IPS-18c (cell line): ENCODE data around the gene DNAH8.
A peak's percentile ranks its signal among the peaks of the same experiment; 100 is the strongest.

Experiments used
- H3K4me3 ChIP-seq: 2 replicates; pipeline ENCODE4 v1.7.0; 2013; ENCODE audit warnings: low read depth, mild to moderate bottlenecking, low read length, moderate library complexity; ENCODE audit not compliant: insufficient read depth
- H3K9me3 ChIP-seq: one replicate; pipeline ENCODE4 v1.6.1; 2013; ENCODE audit warnings: mild to moderate bottlenecking, low read length, moderate library complexity; ENCODE audit not compliant: control insufficient read depth, insufficient read depth

Gene DNAH8

DNA sequence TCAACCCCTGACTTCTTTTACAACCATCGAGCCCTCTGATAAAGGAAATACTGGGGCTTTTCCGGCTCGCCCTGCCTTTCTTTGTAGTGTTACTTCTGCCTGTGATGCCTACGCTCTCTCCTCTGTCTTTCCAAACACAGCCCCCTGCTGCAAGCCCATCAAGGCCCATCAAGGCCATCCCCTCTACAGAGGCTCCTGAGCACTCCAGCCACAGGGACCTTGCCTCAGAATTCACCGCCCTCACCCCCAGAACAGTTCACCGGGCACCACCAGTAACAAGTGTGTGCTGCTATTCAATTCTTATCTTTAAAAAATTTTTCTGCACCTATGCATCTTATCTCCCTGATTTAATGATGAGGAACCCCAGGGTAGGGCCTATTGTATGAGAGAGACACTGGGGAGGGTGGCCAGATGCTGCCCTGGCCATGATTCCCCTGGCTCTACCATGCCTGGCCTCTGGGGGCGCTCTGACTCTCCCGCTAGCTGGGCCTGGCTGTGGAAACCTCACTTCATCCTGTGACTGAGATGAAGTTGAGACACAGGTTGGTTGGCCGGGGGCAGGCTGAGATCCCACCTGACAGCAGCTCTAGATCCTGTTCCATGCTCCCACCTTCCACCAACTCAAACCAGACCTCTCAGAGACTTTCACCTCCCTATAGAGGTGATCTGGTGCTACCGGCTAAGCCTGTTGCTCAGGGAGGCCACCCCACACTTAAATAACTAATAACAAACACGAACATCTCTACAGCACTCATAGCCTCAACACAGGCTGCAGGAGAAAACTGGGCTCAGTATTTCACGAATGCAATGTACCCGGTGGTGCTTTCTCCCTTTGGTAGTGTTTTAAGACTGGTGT lies 314.3 kb downstream of the DNAH8 start:
- Histone ChIP-seq H3K4me3 (no peak overlapping the region), H3K9me3 (no peaks in the 10 kb centered on the region)

GRCh38 chr6:39035681-39036080 lies 320.6 kb downstream of the DNAH8 start:
- H3K9me3 ChIP-seq: no peaks in the 10 kb centered on the region
- H3K4me3 ChIP-seq: no peak overlapping the region

DNA sequence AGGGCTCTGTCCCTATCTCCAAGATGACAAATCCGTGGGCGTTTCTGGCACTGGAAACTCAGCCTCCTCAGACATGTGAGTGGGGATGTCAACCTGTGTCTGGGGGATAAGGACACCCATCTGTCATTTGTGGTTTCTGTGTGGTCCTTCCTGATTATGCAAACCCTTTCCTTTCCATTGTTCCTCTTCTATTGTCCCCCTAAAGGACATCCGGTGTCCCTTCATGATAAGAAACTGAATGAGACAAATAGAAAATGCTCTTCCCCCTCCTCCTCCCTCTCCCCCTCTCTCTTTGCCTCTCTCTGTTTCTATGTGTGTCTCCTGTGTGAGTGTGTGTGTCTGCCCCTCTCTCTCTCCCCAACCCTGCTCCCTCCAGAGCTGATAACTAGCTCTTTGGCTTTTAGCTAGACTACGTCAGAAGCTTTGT lies 322.0 kb downstream of the DNAH8 start:
- Histone ChIP-seq H3K9me3 (no peaks in the 10 kb centered on the region), H3K4me3 (no peak overlapping the region)

- no peaks in the 10 kb centered on the region for H3K9me3 ChIP-seq
- H3K4me3 ChIP-seq: no peak overlapping the region
Measured at GRCh38 chr6:39037707-39038106, 322.6 kb downstream of the DNAH8 start.

- Histone ChIP-seq H3K9me3 (no peaks in the 10 kb centered on the region), H3K4me3 (no peak overlapping the region)
Measured at GRCh38 chr6:39040080-39040673, 325.1 kb downstream of the DNAH8 start.

- no peak overlapping the region for H3K4me3 ChIP-seq
- H3K9me3 ChIP-seq: no peaks in the 10 kb centered on the region
Measured at GRCh38 chr6:39041072-39041471, 326.0 kb downstream of the DNAH8 start.

GRCh38 chr6:39043776-39044175 lies 328.7 kb downstream of the DNAH8 start:
- H3K4me3 ChIP-seq: no peak overlapping the region
- H3K9me3 ChIP-seq: no peaks in the 10 kb centered on the region

DNA sequence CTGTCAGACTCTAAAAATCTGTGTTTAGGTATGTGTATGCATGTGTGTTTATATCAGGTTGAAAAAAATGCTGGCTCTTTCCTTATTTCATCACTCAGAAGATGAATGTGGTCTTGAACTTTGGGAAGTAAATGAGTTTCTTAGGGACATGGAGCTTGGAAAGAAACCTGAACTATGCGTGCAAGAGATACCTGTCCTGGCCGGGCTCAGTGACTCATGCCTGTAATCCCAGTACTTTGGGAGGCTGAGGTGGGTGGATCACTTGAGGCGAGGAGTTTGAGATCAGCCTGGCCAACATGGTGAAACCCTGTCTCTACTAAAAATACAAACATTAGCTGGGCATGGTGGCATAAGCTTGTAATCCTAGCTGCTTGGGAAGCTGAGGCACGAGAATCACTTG lies 329.1 kb downstream of the DNAH8 start:
- Histone ChIP-seq H3K9me3 (no peaks in the 10 kb centered on the region), H3K4me3 (no peak overlapping the region)

DNA sequence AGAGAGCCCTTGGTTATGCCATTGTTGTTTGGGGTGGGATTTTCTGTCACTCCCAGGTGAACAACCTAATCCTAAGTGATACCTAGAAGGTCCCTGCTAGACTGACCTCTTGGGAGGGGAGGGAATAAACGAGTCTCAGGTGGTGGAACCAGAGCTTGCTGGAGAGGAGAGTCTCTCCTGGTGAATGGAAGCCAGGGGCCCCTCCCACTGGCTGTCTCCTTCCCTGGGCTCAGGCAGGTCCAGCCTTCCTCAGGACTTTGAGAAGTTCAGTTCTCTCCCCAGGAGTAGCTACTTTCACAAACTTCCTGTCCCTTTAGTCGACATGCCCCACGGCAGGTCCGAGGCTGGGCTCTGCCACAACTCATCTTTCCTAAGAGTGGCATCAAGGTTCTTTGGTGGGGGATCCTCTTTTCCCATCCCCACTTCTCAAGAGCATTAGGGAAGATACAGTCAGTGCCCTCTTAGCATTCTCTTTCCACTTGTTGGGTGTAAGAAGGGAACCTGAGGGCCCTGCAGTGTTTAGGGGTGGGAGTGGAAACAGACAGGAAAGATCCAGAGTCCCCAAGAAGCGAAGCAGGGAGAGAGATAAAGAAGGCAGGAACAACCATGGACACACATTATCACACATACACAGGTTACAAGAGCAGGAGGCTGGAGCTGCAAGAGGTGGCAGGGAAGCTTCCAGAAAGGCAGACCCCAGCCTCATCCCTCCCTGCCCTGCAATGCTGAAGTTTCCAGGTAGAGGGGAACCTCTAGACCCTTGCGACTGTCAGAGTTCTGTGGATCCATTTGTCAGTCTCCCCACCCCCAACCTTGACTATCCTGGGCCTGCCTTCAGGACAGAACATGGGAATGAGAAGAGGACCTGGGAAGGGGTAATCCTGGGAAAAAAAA lies 332.6 kb downstream of the DNAH8 start:
- H3K4me3 ChIP-seq: peak overlapping the region; percentile 66; the same call in 1 of the 2 replicates
- H3K9me3 ChIP-seq: no peaks in the 10 kb centered on the region

GRCh38 chr6:39048481-39049399 lies 333.6 kb downstream of the DNAH8 start, which contains the start of gene GLP1R:
Gene GLP1R (plus strand): TSS chr6:39048781. CDS start chr6:39048841, 60 bp downstream.
- no peaks in the 10 kb centered on the region for H3K9me3 ChIP-seq
- H3K4me3 ChIP-seq: peak within 1 kb of the TSS; percentile 66

GRCh38 chr6:39049575-39050283 lies 334.6 kb downstream of the DNAH8 start:
- no peak overlapping the region; the same call in 1 of the 2 replicates for H3K4me3 ChIP-seq
- H3K9me3 ChIP-seq: no peaks in the 10 kb centered on the region

- Histone ChIP-seq H3K4me3 (no peak overlapping the region), H3K9me3 (peaks cover 2% of the 10 kb centered on the region)
Measured at GRCh38 chr6:39050453-39051112, 335.5 kb downstream of the DNAH8 start.

- peaks cover 2% of the 10 kb centered on the region for H3K9me3 ChIP-seq
- H3K4me3 ChIP-seq: no peak overlapping the region
Measured at GRCh38 chr6:39051399-39052122, 336.4 kb downstream of the DNAH8 start.

- Histone ChIP-seq H3K4me3 (no peak overlapping the region), H3K9me3 (peaks cover 2% of the 10 kb centered on the region)
Measured at GRCh38 chr6:39053016-39053624, 338.0 kb downstream of the DNAH8 start.
